DLD1 (cell line): ENCODE data around the gene FRMPD1.
"Not testable (repeated sequence)": the region's sequence is repeated elsewhere in the genome, so short reads cannot be mapped to it uniquely, and the experiment has no call there.

ENCODE experiments used
- in situ Hi-C: cut with HindIII; loops from 2 replicates; pipeline ENCODE4 v1.10.0; 2017; ENCODE audit warnings: low sequenced_read_pairs

Gene FRMPD1

GRCh38 chr9:37729499-37729898 is 78.7 kb downstream of the FRMPD1 start:
- in situ Hi-C loops: no loop called here

- in situ Hi-C loops: no loop called here
These were observed 79.5 kb downstream of the FRMPD1 start for GRCh38 chr9:37730256-37730655.

GRCh38 chr9:37730839-37731238 is 80.1 kb downstream of the FRMPD1 start:
- in situ Hi-C loops: no loop called here

GRCh38 chr9:37732086-37732741 is 81.5 kb downstream of the FRMPD1 start:
- in situ Hi-C loops: no loop called here

- in situ Hi-C loops: no loop called here
These were observed 82.2 kb downstream of the FRMPD1 start for GRCh38 chr9:37732952-37733351.

- in situ Hi-C loops: no loop called here
These were observed 88.5 kb downstream of the FRMPD1 start for GRCh38 chr9:37739222-37739621.

- in situ Hi-C loops: loop anchor here (10.0 kb wide), 1 partner anchor 55 kb away; no protein-coding TSS in a partner anchor
These were observed 89.4 kb downstream of the FRMPD1 start for GRCh38 chr9:37740128-37740527.

- in situ Hi-C loops: loop anchor here (10.0 kb wide), 1 partner anchor 54 kb away; no protein-coding TSS in a partner anchor
These were observed 90.0 kb downstream of the FRMPD1 start for GRCh38 chr9:37740631-37741328.

GRCh38 chr9:37745970-37746369 is 95.2 kb downstream of the FRMPD1 start:
- in situ Hi-C loops: loop anchor here (10.0 kb wide), 1 partner anchor 49 kb away; no protein-coding TSS in a partner anchor

GRCh38 chr9:37746448-37747270 is 95.9 kb downstream of the FRMPD1 start:
- in situ Hi-C loops: loop anchor here (10.0 kb wide), 1 partner anchor 48 kb away; no protein-coding TSS in a partner anchor

- in situ Hi-C loops: loop anchor here (10.0 kb wide), 1 partner anchor 47 kb away; no protein-coding TSS in a partner anchor
These were observed 96.6 kb downstream of the FRMPD1 start for GRCh38 chr9:37747271-37747753.

- in situ Hi-C loops: loop anchor here (10.0 kb wide), 1 partner anchor 46 kb away; no protein-coding TSS in a partner anchor
These were observed 98.4 kb downstream of the FRMPD1 start for GRCh38 chr9:37749129-37749528.

GRCh38 chr9:37751186-37751585 is 100.4 kb downstream of the FRMPD1 start:
- in situ Hi-C loops: no loop called here

GRCh38 chr9:37751704-37752103 is 101.0 kb downstream of the FRMPD1 start:
- in situ Hi-C loops: not testable (repeated sequence)

- in situ Hi-C loops: not testable (repeated sequence)
These were observed 101.4 kb downstream of the FRMPD1 start for GRCh38 chr9:37752112-37752511.

GRCh38 chr9:37752642-37753488 is 102.1 kb downstream of the FRMPD1 start:
- in situ Hi-C loops: no loop called here

- in situ Hi-C loops: no loop called here
These were observed 102.9 kb downstream of the FRMPD1 start, which contains the start of gene TRMT10B for GRCh38 chr9:37753489-37754190. TSS of gene TRMT10B (plus strand) at chr9:37753805. CDS start at chr9:37761932, 8,127 bp downstream.

GRCh38 chr9:37758747-37759146 is 108.0 kb downstream of the FRMPD1 start:
- in situ Hi-C loops: no loop called here

GRCh38 chr9:37760416-37761161 is 109.8 kb downstream of the FRMPD1 start:
- in situ Hi-C loops: no loop called here
